Transverse colon (tissue), 4 donors: ENCODE measurements around the gene SETD1A.

ENCODE experiments used
- CTCF ChIP-seq, 5 experiments: fragments of 200-600 bp in 3 of 5; fragments of 450-650 bp in 2 of 5; sonication (generic) in 3 of 5; IDR thresholded peaks; 1 replicate in 2 of 5; 2 replicates in 3 of 5; pipeline ENCODE4 v1.5.1; 2016 to 2017; ENCODE audit warnings: antibody characterized with exemption in 5 of 5, inconsistent platforms in 3 of 5, mild to moderate bottlenecking in 2 of 5, moderate library complexity in 1 of 5
- EP300 ChIP-seq: sonication (generic); formaldehyde crosslinking; IDR thresholded peaks from one replicate; pipeline ENCODE4 v1.6.1; 2017; ENCODE audit warnings: antibody characterized with exemption, low read depth
- POLR2A ChIP-seq: fragments of 450-650 bp; IDR thresholded peaks from one replicate; pipeline ENCODE4 v1.6.1; 2016; ENCODE audit warnings: antibody characterized with exemption, mild to moderate bottlenecking, moderate library complexity
- POLR2AphosphoS5 ChIP-seq, 3 donors: sonication (generic); formaldehyde crosslinking; IDR thresholded peaks; one replicate each; pipeline ENCODE4 v1.6.1; 2016; ENCODE audit warnings: antibody characterized with exemption in 3 of 3

DNA sequence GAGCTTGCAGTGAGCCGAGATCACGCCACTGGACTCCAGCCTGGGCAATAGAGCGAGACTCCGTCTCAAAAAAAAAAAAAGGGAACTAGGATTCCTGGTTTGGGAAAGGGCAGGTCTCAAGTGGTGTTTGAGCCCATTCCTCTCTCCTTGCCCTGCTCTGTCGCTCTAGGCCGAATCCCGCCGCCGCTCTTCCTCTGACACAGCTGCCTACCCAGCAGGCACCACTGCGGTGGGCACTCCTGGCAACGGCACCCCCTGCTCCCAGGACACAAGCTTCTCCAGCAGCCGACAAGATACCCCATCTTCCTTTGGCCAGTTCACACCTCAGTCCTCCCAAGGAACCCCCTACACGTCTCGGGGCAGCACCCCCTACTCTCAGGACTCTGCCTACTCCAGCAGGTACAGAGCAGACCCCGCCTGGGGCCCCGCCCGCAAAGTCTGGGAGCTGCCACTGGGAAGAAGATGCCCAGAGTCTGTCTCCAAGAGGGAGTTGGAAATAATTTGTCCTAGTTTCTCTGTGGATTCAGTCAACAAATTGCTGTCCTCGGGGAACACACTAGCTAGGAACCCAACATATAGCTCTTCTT, 6.5 kb downstream of the SETD1A start:
- no peak for TF ChIP-seq CTCF (IDR thresholded peaks at IDR 0.05)
- TF ChIP-seq POLR2AphosphoS5 (IDR thresholded peaks at IDR 0.05), result no peak
- no peak for TF ChIP-seq POLR2A
- TF ChIP-seq EP300, result no peak
